T-cell (primary cell): ENCODE data around the gene SFMBT2. TPM values are rescaled to one million over a fixed set of nuclear protein-coding genes. Genes with fewer than 3 reads are reported as not detected.
"Not testable (repeated sequence)": the region's sequence is repeated elsewhere in the genome, so short reads cannot be mapped to it uniquely, and the experiment has no call there.

Experiments
- ATAC-seq, 4 experiments: fragments of 200-7000 bp in 3 of 4; fragments of 150-1000 bp in 1 of 4; cut with Tn5 transposase; replicated peaks in 1 of 4; 1 replicate in 3 of 4; 2 replicates in 1 of 4; pipeline ENCODE4 v1.10.0; 2021; ENCODE audit warnings: moderate library complexity in 3 of 4, mild to moderate bottlenecking in 2 of 4, moderate number of reproducible peaks in 1 of 4
- CTCF ChIA-PET, 2 donors: fragments of 300-600 bp; sonication (Branson Sonifier 250); formaldehyde crosslinking; loops; one replicate each; lab custom pipeline; 2022; ENCODE audit warnings: antibody characterized with exemption in 2 of 2; lab: Charles Lee
- POLR2A ChIA-PET, 2 donors: fragments of 300-600 bp; sonication (Branson Sonifier 250); formaldehyde crosslinking; loops; one replicate each; lab custom pipeline; 2022; ENCODE audit warnings: antibody characterized with exemption in 2 of 2; lab: Charles Lee
- DNase-seq, 35 experiments: peaks; one replicate each; pipeline versions ENCODE4 v3.0.0 to v3.0.0-alpha.2; 2013 to 2023
- H3K27ac ChIP-seq: one replicate; pipeline ENCODE4 v1.5.1; 2013; ENCODE audit warnings: low read length
- H3K27me3 ChIP-seq, 2 experiments: replicated peaks in 1 of 2; 1 replicate in 1 of 2; 2 replicates in 1 of 2; pipeline versions ENCODE4 v1.6.1 to v1.7.0; 2013; ENCODE audit warnings: low read length in 1 of 2, mixed read lengths in 1 of 2; ENCODE audit not compliant: control insufficient read depth in 2 of 2, insufficient read depth in 2 of 2; ENCODE audit errors: extremely low read depth in 1 of 2
- H3K36me3 ChIP-seq, 2 donors: 1 replicate in 1 of 2; 2 replicates in 1 of 2; pipeline versions ENCODE4 v1.6.1 to v1.7.0; 2013; ENCODE audit warnings: low read length in 1 of 2; ENCODE audit not compliant: control insufficient read depth in 2 of 2, insufficient read depth in 1 of 2; ENCODE audit errors: extremely low read depth in 1 of 2
- H3K4me1 ChIP-seq, 2 experiments: 1 replicate in 1 of 2; 2 replicates in 1 of 2; pipeline versions ENCODE4 v1.6.1 to v1.7.0; 2013; ENCODE audit warnings: low read length in 2 of 2, mixed read lengths in 1 of 2; ENCODE audit not compliant: insufficient read depth in 2 of 2, control insufficient read depth in 1 of 2; ENCODE audit errors: extremely low read depth in 1 of 2
- H3K4me3 ChIP-seq, 2 donors: 1 replicate in 1 of 2; 2 replicates in 1 of 2; pipeline versions ENCODE4 v1.5.1 to v1.7.0; 2013; ENCODE audit warnings: mild to moderate bottlenecking in 2 of 2, low read length in 1 of 2, moderate library complexity in 1 of 2; ENCODE audit not compliant: control insufficient read depth in 1 of 2; ENCODE audit errors: extremely low read depth in 1 of 2
- H3K9me3 ChIP-seq: 2 replicates; pipeline ENCODE4 v1.7.0; 2013
- H3K27ac Mint-ChIP-seq, 2 donors: one replicate each; pipeline ENCODE4 v1.8.0; 2020 to 2021; ENCODE audit warnings: mild to moderate bottlenecking in 2 of 2, mixed read lengths in 2 of 2
- H3K27me3 Mint-ChIP-seq, 2 donors: one replicate each; pipeline ENCODE4 v1.8.0; 2021 to 2022; ENCODE audit warnings: mixed read lengths in 2 of 2
- H3K36me3 Mint-ChIP-seq: one replicate; pipeline ENCODE4 v1.8.0; 2021; ENCODE audit warnings: mixed read lengths
- H3K4me1 Mint-ChIP-seq, 3 donors: one replicate each; pipeline ENCODE4 v1.8.0; 2020 to 2022; ENCODE audit warnings: mixed read lengths in 3 of 3, mild to moderate bottlenecking in 1 of 3
- H3K4me3 Mint-ChIP-seq, 3 donors: one replicate each; pipeline ENCODE4 v1.8.0; 2020 to 2022; ENCODE audit warnings: mild to moderate bottlenecking in 3 of 3, mixed read lengths in 3 of 3, moderate library complexity in 3 of 3
- H3K9me3 Mint-ChIP-seq, 3 donors: one replicate each; pipeline ENCODE4 v1.8.0; 2020 to 2022; ENCODE audit warnings: mixed read lengths in 3 of 3
- WGBS: methylation state at CpG from one replicate; pipeline ENCODE4 v1.1.5; 2013; ENCODE audit warnings: missing lambda C conversion rate; ENCODE audit not compliant: insufficient coverage; 5-methylcytosine and 5-hydroxymethylcytosine counted together
- total RNA-seq, 35 experiments: library from RNA in 6 of 35; stranded (reverse) in 6 of 35; fragments of 120-200 nt in 1 of 35; gene quantifications; one replicate each; pipeline versions ENCODE4 v1.2.1 to v1.2.4 and lab custom pipeline; 2013 to 2026

SFMBT2 gene
- total RNA-seq, 5 donors from 2014 or later (not counting 1 experiment from before 2014, with no cell fraction given), result 32.7 to 38.3 (median 36.8) TPM

DNA sequence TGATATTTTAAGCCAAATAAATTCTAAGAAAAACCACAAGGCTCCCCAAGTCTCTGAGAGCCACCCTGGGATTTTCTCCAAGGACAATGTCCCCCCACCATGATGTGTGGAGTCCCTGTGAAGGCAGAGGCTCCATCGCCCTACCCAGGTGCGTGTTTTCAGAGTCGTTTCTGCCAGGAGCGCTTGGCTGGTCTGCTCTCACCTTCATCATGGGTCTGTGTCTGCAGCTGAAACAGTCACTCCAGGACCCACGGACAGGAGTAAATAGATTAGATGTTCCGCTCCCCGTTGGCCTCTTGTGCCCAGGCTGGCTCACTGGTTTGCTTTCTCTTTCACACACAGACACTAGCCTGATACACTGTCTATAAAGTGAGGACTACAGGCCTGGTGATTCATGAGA, 217.5 kb downstream of the SFMBT2 start:
- CTCF ChIA-PET, result interaction anchor here in 1 of 2 donors (1.1 kb wide), 2 partner anchors 7 to 72 kb away, joined by 3 to 4 read pairs; no protein-coding TSS in a partner anchor
- Histone ChIP-seq H3K27ac (peak overlapping the region; percentile 85), H3K27me3 (no peaks in the 10 kb centered on the region), H3K4me1 (peaks cover 38 to 59% of the 10 kb centered on the region in 2 experiments), H3K9me3 (no peaks in the 10 kb centered on the region), H3K36me3 (peaks cover 4 to 31% of the 10 kb centered on the region in 2 donors), H3K4me3 (peak overlapping the region; percentile 20)
- Mint-ChIP-seq H3K36me3 (peaks cover 55% of the 10 kb centered on the region), H3K27ac (peak overlapping the region; percentile 93 to 96), H3K4me3 (peak overlapping the region; percentile 60 to 77 (median 64)), H3K4me1 (peaks cover 66 to 79% (median 74%) of the 10 kb centered on the region in 3 donors), H3K27me3 (no peaks in the 10 kb centered on the region), H3K9me3 (peaks cover 7 to 11% (median 7%) of the 10 kb centered on the region in 3 donors)
- ATAC-seq (peak; percentile 41 to 59 (median 46)), DNase-seq (peak in 6 of 35 experiments; percentile 5 to 26 (median 13))
- POLR2A ChIA-PET, result no interaction called here
- WGBS, result 22% methylated on average over 4 of the region's 7 CpGs

GRCh38 chr10:7192831-7193361, 217.9 kb downstream of the SFMBT2 start:
- POLR2A ChIA-PET, result no interaction called here
- Mint-ChIP-seq H3K27ac (peak overlapping the region; percentile 93 to 96), H3K4me3 (peak overlapping the region; percentile 60 to 77 (median 64)), H3K4me1 (peaks cover 66 to 78% (median 74%) of the 10 kb centered on the region in 3 donors), H3K36me3 (peaks cover 55% of the 10 kb centered on the region), H3K27me3 (no peaks in the 10 kb centered on the region), H3K9me3 (peaks cover 7 to 11% (median 7%) of the 10 kb centered on the region in 3 donors)
- DNase-seq (peak; percentile 33 to 85 (median 65)), ATAC-seq (peak; percentile 89 to 95 (median 90))
- Histone ChIP-seq H3K27ac (peak overlapping the region; percentile 85), H3K9me3 (no peaks in the 10 kb centered on the region), H3K4me3 (peak overlapping the region; percentile 20), H3K36me3 (peaks cover 4 to 29% of the 10 kb centered on the region in 2 donors), H3K4me1 (peaks cover 38 to 59% of the 10 kb centered on the region in 2 experiments), H3K27me3 (no peaks in the 10 kb centered on the region)
- CTCF ChIA-PET, result interaction anchor here (0.8 to 1.1 kb wide), 3 partner anchors 8 to 273 kb away, joined by 3 to 4 read pairs (median 4); no protein-coding TSS in a partner anchor
- 22% methylated on average over 8 of the region's 10 CpGs for WGBS

DNA sequence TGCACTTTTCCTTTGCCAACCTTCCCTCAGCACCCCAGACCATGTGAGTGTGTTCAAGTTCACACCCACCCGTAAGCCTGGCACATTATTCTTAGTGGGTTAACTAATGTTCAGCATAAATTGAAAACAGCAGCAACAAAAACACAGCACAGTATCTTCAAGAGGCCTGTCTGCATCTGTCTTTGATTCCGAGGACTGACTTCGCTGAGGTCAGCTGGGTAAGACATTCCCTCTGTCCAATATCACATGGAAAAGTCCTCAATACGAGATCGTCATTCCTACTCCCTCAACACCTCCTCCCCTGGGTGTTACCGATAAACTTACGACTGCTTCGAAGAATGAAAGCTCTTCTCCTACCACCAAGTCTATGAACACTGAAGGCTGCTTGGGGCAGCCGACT, 218.8 kb downstream of the SFMBT2 start:
- H3K4me3 ChIP-seq, result no peak overlapping the region
- Mint-ChIP-seq H3K9me3 (peaks cover 7 to 11% (median 7%) of the 10 kb centered on the region in 3 donors), H3K27ac (peak overlapping the region; percentile 93 to 96), H3K27me3 (no peaks in the 10 kb centered on the region), H3K4me1 (peaks cover 68 to 74% (median 73%) of the 10 kb centered on the region in 3 donors), H3K36me3 (peaks cover 54% of the 10 kb centered on the region), H3K4me3 (peak overlapping the region; percentile 60 to 77 (median 64))
- no peaks in the 10 kb centered on the region for H3K9me3 ChIP-seq
- no peaks in the 10 kb centered on the region for H3K27me3 ChIP-seq
- H3K27ac ChIP-seq, result peak overlapping the region; percentile 85
- ATAC-seq (no peak), DNase-seq (no peak)
- peaks cover 38 to 59% of the 10 kb centered on the region in 2 experiments for H3K4me1 ChIP-seq
- WGBS, result 86% methylated on average over 6 of the region's 9 CpGs
- POLR2A ChIA-PET, result interaction anchor here in 1 of 2 donors (0.6 kb wide), 1 partner anchor 15 kb away, joined by 3 read pairs; no protein-coding TSS in a partner anchor
- peaks cover 0 to 20% of the 10 kb centered on the region in 2 donors for H3K36me3 ChIP-seq
- CTCF ChIA-PET, result interaction anchor here in 1 of 2 donors (0.8 kb wide), 1 partner anchor 272 kb away, joined by 4 read pairs; no protein-coding TSS in a partner anchor

DNA sequence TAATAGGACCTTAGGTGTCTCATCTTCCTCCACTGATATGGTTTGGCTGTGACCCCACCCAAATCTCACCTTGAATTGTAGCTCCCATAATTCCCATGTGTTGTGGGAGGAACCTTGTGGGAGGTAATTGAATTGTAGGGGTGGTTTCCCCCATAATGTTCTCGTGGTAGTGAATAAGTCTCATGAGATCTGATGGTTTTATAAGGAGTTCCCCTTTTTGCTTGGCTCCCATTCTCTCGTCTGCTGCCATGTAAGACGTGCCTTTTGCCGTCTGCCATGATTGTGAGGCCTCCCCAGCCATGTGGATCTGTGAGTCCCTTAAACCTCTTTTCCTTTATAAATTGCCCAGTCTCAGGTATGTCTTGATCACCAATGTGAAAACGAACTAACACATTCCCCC, 220.1 kb downstream of the SFMBT2 start:
- H3K27ac ChIP-seq, H3K9me3 ChIP-seq, H3K27me3 Mint-ChIP-seq, POLR2A ChIA-PET, H3K27me3 ChIP-seq, DNase-seq, H3K4me3 ChIP-seq, ATAC-seq, CTCF ChIA-PET: not testable (repeated sequence)
- H3K9me3 Mint-ChIP-seq, result peaks cover 7 to 11% (median 7%) of the 10 kb centered on the region in 3 donors
- peak overlapping the region; percentile 93 to 96 for H3K27ac Mint-ChIP-seq
- peaks cover 35 to 52% of the 10 kb centered on the region in 2 experiments for H3K4me1 ChIP-seq
- peak overlapping the region in 1 of 3 donors; percentile 77 for H3K4me3 Mint-ChIP-seq
- peaks cover 0 to 14% of the 10 kb centered on the region in 2 donors for H3K36me3 ChIP-seq
- H3K36me3 Mint-ChIP-seq, result peaks cover 47% of the 10 kb centered on the region
- 83% methylated on average over 5 of the region's 5 CpGs for WGBS
- H3K4me1 Mint-ChIP-seq, result peaks cover 67 to 69% (median 68%) of the 10 kb centered on the region in 3 donors

DNA sequence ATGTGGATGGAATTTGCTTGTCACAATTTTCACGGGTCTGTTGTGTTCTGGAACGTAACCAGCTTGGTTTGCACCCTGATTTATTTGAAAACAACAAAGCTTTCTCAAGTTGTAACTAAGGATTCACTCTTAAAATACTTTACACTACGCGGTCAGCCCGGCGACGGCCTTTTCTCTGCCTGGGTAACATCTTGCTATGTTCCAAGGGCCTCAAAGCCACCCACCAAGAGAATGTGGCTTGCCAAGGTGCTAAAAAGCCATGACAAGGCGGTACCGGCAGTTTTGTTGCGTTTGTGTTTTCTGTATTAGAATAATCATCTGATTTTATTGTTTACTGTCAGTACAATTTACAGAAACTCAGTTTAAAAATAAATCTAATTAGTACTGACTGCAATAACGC, 220.9 kb downstream of the SFMBT2 start:
- no peak overlapping the region for H3K27ac Mint-ChIP-seq
- ChIA-PET CTCF (no interaction called here), POLR2A (interaction anchor here in 1 of 2 donors (0.6 kb wide), 1 partner anchor 20 kb away, joined by 3 read pairs; no protein-coding TSS in a partner anchor)
- no peaks in the 10 kb centered on the region for H3K27me3 Mint-ChIP-seq
- peaks cover 47% of the 10 kb centered on the region for H3K36me3 Mint-ChIP-seq
- Histone ChIP-seq H3K4me1 (peaks cover 34 to 48% of the 10 kb centered on the region in 2 experiments), H3K4me3 (no peak overlapping the region), H3K36me3 (peaks cover 0 to 11% of the 10 kb centered on the region in 2 donors), H3K27ac (no peak overlapping the region), H3K9me3 (no peaks in the 10 kb centered on the region), H3K27me3 (no peaks in the 10 kb centered on the region)
- DNase-seq, result no peak
- H3K4me3 Mint-ChIP-seq, result peak overlapping the region in 1 of 3 donors; percentile 45
- peaks cover 0 to 2% (median 2%) of the 10 kb centered on the region in 3 donors for H3K9me3 Mint-ChIP-seq
- WGBS, result 98% methylated on average over 6 of the region's 11 CpGs
- peaks cover 67 to 69% (median 68%) of the 10 kb centered on the region in 3 donors for H3K4me1 Mint-ChIP-seq
- no peak for ATAC-seq

DNA sequence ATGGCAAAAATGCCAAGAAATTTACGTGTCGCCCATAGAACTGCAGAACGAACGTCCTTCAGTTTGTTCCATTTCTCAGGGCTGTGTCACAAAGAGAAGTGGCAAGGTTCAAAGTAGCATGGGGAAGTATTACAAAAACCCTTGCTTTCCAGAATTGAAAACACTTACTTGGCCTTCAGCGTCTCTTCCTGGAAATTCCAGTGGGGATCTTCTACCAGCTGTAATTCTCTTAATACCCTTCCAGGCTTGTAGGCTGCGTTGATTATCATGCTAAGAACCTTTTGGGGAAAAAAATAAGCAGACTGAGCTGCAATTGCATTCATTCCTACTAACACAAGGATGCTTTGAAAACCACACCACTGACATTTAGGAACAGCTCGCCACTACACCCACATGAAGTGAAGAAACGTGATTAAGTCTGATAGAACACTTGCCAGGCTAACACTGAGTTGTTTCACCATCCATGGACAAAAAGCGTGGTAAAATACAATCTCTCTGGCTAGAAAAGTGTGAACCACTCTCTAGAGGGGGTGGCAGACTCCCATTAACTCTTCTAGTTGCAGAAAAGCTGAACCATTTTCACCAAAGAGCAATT, 222.3 kb downstream of the SFMBT2 start:
- Mint-ChIP-seq H3K4me3 (no peak overlapping the region), H3K27ac (no peak overlapping the region), H3K36me3 (peaks cover 56% of the 10 kb centered on the region), H3K27me3 (no peaks in the 10 kb centered on the region), H3K4me1 (peaks cover 58 to 62% (median 59%) of the 10 kb centered on the region in 3 donors), H3K9me3 (no peaks in the 10 kb centered on the region)
- Histone ChIP-seq H3K4me1 (peaks cover 21 to 40% of the 10 kb centered on the region in 2 experiments), H3K9me3 (no peaks in the 10 kb centered on the region), H3K27ac (no peak overlapping the region), H3K27me3 (no peaks in the 10 kb centered on the region), H3K36me3 (peaks cover 0 to 21% of the 10 kb centered on the region in 2 donors), H3K4me3 (no peak overlapping the region)
- WGBS, result 91% methylated on average over 7 of the region's 9 CpGs
- DNase-seq (no peak), ATAC-seq (no peak)
- CTCF ChIA-PET, result no interaction called here
- POLR2A ChIA-PET, result no interaction called here
